Measurements from ENCODE around the gene ST14.
"Not testable (repeated sequence)": the region's sequence is repeated elsewhere in the genome, so short reads cannot be mapped to it uniquely, and the experiment has no call there.

ST14 gene

DNA sequence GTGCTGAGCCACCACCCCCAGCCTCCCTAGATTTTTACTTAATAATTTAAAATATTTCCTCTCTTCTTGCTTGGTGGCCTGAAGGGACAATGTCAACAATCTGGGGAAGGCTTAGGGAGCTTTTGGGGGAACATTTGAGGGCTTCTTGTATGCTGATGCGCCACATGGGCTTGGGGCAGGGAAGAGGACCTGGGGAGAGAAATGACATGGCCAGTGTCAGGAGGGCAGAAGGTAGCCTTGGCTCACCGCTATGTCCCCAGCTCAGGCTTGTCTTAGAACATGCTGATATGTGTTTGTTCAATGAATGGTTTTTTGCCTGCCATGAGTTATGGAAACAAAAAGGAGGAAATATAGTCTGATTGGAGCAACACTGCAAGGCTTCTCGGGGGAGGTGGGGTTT, 51.6 kb downstream of the ST14 start:
- DNase-seq = no peak

DNA sequence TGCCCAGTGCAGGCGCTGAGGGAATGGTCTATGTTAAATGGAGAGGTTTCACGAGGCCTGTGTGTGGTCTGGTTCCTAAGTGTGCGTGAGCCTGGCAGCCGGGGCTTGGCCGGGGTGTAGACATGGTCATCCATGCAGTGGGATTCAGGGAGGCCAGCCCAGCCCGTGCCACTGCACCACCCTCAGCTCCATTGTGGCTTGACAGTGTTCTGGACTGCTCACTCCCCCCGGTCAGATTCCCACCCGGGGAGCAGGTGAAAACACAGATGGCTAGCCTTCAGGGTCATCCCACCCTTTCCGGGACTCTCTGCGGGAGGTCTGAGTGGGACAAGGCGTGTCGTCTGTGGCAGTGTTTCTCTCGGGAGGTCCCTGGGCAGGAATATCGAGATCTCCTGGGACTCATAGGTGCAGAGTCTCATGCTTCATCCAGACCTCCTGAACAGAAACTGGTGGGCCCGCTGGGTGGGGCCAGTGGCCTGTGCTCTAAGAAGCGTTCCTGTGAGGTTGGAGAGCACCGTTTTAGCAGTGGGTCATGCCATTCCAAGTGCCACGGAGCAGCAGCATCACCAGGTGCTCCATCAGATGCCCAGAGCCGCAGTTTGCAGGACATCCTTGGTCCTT, 52.3 kb downstream of the ST14 start:
- DNase-seq = no peak

DNA sequence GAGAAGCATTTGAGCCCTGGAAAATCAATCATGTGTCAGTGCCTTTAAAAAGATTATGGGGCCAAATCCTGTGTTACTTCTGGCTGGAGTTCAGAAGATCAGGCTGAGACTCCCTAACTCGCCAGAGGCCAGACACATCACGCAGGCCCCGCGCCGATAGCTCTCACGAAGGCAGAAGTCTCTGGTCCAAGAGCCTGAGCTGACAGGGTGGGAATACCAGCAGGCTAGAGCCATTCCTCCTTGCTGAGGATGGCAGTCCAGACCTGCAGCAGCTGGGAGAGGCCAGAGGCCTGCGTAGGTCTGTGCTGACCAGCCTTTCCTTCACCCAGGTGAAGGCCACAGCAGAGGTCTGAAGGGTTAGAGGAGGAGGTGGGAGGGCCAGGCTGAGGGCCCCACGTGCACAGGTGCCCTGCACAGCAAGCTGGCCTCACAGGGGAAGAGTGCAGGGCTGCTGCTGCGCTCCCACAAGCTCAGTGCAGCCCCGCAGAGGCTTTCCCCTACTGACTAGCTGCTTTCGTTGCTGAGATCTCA, 52.9 kb downstream of the ST14 start:
- DNase-seq = no peak

DNA sequence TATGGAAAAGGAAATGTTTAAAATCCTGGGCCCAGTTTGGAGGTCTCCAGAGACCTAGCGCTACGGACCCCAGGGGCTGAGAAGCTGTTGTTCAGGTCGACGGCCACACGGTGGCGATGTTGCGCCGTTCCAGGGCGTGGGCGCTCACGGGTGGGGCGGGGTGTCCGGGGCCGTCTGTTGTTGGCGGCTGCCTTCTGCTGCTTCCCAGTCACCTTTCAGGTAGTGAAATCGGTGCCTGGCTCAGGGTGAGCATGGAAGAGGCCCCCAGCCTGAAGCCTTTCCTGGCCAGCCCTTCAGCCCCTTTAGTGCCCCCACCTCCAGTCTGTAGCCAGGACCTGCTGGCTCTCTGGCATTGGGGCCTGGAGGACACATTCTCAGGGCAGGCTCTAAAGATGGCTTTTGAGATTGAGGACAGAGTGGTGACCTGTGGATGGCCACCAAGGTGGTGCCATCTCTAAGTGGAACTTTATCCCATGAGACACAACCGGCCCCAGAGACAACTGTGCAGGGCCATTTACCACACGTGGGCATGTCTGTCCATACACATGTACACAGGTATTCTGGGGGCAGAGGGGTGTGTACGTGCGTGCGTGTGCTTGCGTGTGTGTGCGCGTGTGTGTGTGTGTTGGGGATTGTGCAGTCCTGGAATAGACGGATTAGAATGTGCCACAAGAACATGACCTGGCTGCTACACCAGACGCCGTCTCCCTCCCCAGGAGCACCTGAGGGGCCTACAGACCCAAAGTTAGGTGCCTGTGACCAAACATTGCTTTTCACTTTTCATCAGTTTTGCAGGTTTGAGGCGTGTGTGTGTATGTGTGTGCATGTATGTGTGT, 53.8 kb downstream of the ST14 start:
- DNase-seq = no peak

DNA sequence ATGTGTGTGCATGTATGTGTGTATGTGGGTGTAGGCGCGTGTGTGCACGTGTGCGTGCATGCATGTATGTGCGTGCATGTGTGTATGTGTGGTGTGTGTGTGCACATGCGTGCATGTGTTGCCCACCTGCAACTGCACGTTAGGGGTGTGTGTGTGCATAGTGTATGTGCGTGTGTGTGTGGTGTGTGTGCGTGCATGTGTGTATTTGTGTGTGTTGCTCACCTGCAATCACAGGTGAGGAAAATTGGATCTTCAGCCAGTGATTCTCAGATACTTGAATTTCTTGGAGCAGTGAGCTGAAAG, 54.3 kb downstream of the ST14 start:
- DNase-seq = no peak

DNA sequence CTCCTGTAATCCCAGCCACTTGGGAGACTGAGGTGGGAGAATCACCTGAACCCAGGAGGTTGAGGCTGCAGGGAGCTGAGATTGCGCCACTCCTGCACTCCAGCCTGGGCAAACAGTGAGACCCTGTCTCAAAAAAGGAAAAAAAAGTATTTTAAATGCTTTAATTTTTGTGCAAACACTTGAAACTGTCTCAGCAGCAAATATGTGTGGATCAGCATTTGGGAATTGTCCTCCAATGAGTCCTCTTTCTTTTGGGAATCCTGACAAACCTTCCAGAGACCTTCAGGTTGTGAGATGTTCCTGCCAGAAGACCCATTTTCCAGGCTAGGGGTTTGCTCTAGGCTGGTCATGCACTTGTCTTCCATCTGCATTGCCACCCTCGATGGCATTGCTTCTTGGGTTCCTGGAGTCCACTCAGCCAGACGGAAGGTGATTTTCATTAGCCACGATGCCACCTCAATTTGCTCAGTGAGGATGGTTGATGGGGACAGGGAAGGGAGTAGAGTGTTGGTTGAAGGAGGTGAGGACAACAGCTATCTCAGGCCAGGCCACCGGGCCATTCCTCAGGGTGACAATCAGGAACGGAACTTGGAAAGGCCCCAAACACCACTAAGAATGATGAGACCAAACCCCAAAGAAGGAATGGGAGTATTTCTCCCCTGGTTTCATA, 55.4 kb downstream of the ST14 start:
- DNase-seq = no peak

DNA sequence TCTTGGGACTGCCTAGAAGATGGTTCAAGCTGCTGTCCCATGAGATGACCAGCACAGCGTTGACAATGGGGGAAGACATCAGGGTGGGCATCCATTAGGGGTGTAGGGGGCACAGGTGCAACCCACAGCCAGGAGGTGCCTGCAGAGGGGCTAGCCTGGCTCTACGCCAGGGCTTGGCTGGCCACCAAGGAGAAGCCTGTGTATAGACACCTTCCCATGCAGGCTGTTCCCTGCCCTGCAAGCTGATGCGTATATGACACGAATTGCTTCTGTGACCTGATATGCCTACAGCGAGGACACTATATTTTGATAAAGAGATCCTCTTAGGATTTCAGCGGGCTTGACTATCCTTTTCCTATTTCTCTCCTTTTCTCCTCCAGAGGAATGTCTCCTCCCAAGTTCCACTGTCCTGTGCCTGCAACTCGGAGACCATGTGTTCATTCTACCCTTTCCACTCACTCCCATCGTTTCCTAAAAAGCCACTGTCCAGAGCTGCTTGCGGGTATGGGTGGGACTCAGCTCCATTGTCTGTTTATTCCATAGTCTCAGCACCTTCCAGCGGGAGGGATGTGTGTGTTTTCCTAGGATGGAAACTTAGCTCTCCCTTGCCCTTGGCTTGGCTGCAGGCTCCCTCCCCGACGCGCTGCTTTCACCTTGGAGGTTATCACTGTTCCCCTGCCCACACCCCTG, 56.1 kb downstream of the ST14 start:
- no peak for DNase-seq

DNA sequence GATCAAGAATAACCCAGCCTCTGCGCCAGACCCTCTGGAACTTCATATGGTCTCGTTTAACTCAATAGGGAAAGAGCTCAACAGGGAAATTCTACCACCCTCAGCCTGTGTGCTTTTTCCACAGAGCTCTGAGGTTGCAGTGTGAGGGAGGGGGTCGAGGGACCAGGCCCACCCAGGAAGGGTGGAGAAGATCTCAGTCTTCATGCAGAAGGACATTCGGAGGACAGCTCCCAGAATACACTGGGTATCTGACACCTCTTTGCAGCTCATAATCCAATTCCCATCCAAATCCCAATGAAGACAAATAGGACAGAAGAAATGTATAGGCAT, 56.6 kb downstream of the ST14 start:
- no peak for DNase-seq

DNA sequence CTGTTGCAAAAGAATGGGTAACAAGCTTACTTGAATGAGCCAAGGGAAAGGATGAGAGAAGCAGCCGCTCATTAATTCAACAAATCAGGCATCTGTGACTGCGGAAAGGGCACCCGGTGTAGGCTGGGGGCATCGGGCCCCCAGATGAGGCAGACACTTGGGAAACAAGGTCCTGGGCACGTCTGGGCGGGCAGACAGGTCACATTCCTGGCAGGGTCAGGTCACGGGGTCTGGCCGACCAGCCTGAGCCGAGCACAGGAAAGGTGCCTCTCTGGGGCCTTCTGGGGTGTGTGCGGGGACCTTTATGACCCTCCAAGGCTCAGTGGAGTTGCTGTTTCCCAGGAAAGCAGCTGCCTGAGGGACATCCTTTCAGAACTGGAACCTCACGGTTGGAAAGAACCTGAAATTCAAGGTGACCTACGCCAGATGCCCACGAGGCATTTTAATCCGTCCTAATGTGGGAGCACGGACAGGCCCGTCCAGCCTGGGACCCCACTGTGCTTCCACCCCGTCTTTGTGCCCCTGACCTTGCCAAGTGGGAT, 57.1 kb downstream of the ST14 start:
- no peak for DNase-seq

DNA sequence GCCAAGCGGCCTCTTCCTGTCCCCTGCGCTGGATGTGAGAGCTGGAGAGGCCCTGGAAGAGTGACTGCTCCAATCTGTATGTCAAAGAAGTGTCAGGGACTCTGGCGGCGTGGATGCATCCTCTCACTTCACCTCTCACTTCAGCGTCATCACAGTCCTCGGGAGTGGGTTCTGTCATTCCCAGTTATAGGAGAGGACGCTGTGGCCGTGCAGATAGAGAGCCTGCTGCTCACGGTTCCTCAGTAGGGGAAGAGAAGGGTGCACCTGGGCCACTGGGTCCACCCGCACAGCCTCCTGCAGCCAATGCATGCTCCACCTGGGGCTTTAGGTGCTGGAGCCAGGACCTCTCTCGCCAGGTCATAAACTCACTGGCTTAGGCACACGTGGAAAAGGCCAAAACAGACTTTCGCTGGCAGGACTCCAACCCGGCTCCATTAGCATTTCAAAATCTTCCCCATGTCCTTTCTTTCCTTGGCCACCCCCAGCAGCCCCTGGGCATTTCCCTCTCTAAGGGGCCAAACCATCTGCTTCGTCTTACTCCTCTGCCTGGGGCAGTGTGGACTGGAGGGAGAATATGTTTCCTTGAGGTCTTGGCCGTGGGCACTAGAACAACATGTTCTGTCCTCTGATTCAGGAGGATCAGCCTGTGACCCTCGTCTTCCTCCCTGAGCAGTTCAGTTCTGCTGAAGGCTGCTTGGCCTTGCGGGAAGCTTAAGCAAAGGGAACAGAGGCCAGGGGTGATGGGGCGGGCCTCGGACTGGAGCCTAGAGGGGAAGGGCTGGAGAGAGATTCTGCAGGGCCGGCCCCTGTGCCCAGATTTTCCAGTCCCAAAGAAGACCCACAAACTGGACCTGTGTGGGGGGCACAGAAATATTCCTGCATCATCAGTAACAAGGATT, 57.8 kb downstream of the ST14 start:
- no peak for DNase-seq

DNA sequence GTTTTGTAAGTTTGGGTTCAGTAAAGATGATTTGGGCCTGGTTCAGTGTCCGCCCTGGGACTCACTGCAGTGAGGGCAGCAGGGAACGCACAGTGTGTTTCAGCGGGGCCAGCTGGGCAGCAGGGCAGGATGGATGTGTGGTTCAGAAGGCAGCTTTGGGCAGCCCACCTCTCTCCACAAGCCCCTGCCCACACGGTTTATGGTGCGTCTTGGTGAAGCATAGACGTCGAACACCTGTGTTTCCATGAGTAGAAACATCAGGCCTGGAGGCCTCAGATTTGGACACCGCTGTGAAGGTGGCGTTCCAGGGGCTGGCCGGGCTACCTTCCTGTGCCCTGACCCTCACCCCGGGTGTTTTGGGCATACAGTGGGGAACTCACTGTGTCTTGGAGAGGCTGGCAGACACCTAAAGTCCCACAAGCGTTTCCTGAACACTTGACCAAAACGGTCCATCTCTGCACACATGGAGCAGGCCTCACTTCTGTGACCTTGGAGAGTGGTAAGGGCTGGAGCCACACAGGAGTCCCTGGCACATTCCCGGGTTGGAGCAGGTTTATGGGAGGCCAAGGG, 59.0 kb downstream of the ST14 start:
- DNase-seq = no peak

DNA sequence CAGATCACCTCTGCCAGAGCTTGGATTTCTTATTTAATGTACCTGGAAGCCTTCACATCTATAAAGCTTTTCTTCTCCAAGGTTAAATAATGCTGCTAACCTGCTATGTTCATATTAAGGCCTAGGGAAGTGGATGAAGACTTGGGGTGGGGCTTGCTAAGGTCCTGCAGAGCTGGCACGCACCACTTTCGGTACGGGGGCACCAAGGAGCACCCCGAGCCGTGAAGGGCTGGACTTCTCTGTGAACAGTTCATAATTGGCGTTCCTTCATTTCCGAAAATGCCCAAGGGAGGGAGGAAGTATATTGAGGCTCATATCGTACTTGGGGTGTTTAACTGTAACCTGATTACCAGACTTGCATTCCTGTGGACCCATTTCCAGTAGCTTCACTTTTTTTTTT, 59.6 kb downstream of the ST14 start:
- no peak for DNase-seq

DNA sequence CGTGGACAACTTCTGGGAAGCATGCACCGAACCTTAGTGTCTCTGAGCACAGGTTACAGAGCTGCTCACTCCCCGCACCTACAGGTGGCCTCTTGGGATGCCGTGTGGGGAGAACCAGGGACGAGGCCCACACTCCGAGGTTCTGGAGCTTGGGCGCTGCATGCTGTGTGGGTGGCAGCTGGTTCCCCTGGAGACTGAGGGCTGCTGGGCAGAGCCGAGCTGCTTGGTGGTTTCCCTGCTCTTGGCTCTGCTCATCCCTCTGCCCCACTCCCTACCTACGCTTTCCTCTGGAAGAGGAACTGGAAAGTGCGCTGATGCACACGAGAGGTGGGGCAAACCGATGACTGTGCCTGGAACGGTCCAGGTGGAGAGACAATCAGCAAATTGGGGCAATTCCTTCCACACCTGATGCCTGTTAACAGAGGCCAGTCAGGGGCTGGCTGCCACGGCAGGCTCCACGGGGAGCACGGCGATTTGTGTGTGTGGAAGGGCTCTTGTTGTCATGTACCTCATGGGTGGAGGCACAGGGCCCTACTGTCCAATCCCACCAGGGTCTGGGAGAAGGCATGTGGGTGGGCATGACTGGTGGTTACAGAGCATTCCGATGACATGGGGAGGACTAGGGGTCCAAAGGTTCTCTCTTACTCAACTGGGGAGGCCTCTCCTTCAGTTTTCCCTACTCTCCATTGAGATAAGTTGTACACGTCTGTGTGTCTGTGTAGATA, 60.9 kb downstream of the ST14 start:
- no peak for DNase-seq

DNA sequence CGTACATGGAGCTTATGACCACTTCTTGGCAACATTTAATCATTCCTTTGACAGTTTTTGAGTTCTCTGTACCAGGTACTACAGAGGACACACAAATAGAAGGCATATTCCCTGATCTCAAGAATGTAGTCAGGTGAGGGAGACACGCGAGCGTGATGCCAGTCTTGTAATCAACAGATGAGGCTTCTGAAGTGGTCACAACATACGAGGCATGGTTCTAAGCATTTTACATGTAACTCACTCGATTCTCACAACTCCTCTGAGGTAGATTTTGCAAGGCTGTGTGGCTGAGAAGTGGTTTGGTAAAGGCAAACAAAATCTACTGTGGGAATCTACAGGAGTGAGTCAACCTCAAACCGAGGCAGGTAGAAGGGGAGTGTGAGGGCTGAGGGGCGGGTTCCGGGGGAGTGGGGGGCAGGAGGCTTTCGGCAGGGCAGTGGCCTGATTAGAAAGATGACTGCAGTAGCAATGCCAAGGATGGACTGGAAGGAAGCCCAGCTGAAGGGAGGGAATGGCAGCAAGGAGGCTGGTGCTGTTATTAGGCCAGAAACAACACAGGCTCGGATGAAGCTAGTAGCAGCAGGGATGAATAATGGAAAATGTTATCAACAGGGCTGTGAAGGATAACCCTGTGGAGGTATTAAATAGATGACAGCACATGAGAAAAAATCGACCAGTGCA, 63.8 kb downstream of the ST14 start:
- no peak for DNase-seq

DNA sequence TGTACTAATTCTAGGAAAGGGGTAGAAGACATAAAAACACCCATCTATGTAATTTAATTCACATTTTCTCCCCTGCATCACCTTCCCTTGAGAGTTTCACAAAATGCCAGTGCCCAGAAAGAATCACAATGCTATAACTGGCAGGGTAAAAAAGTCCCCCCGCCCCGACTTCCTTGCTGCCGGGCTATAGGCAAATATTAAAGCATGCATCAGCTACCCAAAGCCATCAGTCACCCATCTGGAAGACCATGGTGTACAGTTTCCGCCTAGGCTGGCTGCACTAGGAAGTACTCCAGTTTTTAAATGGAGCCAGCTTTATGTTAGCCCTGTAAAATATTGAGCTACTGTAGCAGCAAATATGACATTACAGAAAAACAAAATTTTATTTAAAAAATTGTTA, 67.8 kb downstream of the ST14 start:
- DNase-seq = no peak

DNA sequence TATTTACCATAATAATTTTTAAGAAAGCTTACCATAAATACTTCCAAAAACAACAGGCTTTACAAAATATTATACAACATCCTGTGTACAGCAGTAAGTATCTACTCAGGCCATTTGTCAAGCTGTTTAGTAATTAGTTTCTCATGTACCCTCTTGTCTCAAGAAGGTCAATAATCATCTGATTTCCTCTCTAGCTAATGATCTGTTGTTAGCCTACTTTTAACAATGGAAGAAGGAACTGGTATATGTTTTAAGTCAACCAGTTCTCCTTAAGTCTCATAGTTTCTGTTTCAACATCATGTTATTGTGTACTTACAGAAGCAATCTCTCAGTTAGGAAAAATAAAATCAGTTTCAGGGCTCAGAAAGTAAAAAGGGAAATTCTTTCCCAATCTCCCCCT, 73.9 kb downstream of the ST14 start:
- not testable (repeated sequence) for DNase-seq

DNA sequence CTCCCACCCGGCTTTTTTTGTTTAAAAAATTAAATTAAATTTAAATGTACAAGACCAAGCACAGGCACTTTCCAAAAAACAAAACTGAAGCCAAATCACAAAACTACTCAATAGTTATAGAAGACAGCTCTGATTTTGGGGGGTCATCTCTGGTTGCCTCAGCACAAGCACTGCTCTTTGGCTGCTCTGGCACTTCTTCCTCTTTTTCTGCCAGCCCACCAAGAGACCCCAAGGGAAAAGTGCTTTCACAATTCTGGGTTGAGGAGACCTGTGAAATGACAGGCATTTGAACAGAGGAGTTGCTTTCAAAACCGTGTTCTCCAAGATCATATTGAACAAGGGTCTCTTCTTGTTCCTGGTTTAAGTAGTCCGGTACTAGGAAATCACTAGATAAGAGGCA, 74.3 kb downstream of the ST14 start:
- DNase-seq = not testable (repeated sequence)

DNA sequence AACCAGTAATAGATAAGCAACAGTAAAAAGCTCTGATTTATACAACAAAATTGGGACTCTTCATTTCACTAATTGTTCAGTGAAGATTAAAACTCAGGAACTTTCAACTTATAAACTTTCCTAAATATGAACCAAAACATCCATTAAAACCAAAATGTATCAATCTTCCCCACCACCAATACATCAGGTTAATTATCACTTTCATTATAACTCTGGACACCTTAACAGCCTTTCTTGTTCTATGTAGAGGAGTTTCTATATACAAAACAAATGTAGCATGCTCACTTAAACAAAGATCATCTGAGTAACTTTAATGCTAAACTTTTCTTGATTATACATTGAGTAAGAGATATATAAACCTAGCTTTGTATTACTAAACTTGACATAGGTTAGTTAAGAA, 74.7 kb downstream of the ST14 start:
- no peak for DNase-seq

DNA sequence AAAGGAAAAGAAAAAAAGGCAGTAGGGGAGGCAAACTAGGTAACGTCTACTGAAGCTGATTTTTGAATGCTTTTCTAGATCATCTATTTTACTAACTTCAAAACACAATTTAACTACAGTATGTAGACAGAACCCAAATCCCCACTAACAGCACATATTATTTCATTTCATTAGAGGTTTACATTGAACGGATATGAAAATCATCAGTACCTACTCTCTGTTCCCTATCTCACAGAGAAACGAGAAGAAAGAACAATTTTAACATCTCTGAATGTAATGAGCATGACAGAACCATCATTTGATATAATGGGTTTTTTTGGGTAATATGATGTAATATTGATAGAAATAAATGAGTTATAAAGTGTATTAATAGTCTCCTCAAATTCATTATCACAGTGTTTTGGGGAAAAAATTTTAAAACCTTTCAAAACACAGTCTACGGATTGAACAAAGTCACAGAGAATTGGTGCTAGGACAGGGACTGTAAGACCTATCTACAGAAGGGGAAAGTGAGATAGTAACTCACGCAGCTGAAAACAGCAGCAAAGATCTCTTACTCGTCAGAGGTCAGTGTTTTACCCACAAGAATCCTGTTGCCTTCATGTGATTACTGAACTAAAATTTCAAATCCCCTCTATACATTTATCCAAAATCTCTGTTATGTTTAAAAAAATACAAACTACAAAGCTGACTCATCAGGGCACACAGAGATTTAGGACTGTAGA, 77.9 kb downstream of the ST14 start:
- no peak for DNase-seq

DNA sequence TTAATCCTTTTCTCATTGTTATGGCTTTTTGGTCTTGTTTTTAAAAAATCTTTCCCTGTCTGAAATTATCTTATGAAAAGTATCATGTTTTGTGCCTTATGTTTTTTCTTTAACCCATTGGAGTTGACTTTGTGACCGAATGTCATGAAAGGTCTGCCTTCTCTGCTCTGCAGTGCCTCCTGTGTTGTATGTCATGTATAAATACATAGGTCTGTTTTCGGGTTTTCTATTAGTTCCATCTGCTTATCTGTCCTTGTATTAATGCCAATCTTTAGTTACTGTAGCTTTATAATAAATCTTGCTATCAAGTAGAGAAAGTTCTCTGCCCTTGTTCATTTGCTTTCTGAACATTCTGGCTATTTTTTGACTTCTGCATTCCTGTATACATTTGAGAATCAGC, 82.1 kb downstream of the ST14 start:
- no peak for DNase-seq
